KMS-11 (cell line): Measurements from ENCODE around the gene DARS2.
"Not testable (repeated sequence)": the region's sequence is repeated elsewhere in the genome, so short reads cannot be mapped to it uniquely, and the experiment has no call there.

Experiments used
- H2AFZ ChIP-seq: fragments of 200-600 bp; sonication (generic); 2 replicates; pipeline ENCODE4 v1.6.1; 2016; ENCODE audit warnings: antibody characterized with exemption, mixed run types, low read depth
- H3K27ac ChIP-seq: fragments of 200-600 bp; sonication (generic); 2 replicates; pipeline ENCODE4 v1.6.1; 2016; ENCODE audit warnings: mild to moderate bottlenecking, mixed run types
- H3K27me3 ChIP-seq: fragments of 200-600 bp; sonication (generic); 2 replicates; pipeline ENCODE4 v1.6.1; 2017; ENCODE audit warnings: mild to moderate bottlenecking, low read depth, mixed run types, moderate library complexity; ENCODE audit not compliant: insufficient read depth
- H3K36me3 ChIP-seq: fragments of 200-600 bp; sonication (generic); 2 replicates; pipeline ENCODE4 v1.6.1; 2017; ENCODE audit warnings: mild to moderate bottlenecking, mixed run types; ENCODE audit not compliant: insufficient read depth
- H3K4me1 ChIP-seq: fragments of 200-600 bp; sonication (generic); 2 replicates; pipeline ENCODE4 v1.6.1; 2016; ENCODE audit warnings: mild to moderate bottlenecking, low read depth, mixed run types; ENCODE audit not compliant: poor library complexity, severe bottlenecking
- H3K4me2 ChIP-seq: fragments of 200-600 bp; sonication (generic); 2 replicates; pipeline ENCODE4 v1.7.0; 2016; ENCODE audit warnings: mild to moderate bottlenecking, mixed run types
- H3K4me3 ChIP-seq: fragments of 200-600 bp; sonication (generic); IDR thresholded peaks from 2 replicates; pipeline ENCODE4 v1.6.1; 2017; ENCODE audit warnings: low read depth, low read length, mixed read lengths; ENCODE audit not compliant: insufficient read depth
- H3K79me2 ChIP-seq: fragments of 200-600 bp; sonication (generic); 2 replicates; pipeline ENCODE4 v1.6.1; 2016; ENCODE audit warnings: low read depth, mixed run types; ENCODE audit not compliant: insufficient read depth
- H3K9ac ChIP-seq: fragments of 200-600 bp; sonication (generic); 2 replicates; pipeline ENCODE4 v1.6.1; 2016; ENCODE audit warnings: mild to moderate bottlenecking, mixed run types
- H4K20me1 ChIP-seq: fragments of 200-600 bp; sonication (generic); 2 replicates; pipeline ENCODE4 v1.6.1; 2016; ENCODE audit warnings: mild to moderate bottlenecking, mixed run types; ENCODE audit not compliant: insufficient read depth
- TF ChIP-seq, protein P1 (sequence below): fragments of 200-600 bp; sonication (generic); conservative IDR thresholded peaks from 2 replicates; pipeline ENCODE4 v1.6.1; 2017; ENCODE audit warnings: low read depth, mild to moderate bottlenecking, antibody characterized with exemption, low read length, moderate library complexity, mixed read lengths

Gene DARS2

DNA sequence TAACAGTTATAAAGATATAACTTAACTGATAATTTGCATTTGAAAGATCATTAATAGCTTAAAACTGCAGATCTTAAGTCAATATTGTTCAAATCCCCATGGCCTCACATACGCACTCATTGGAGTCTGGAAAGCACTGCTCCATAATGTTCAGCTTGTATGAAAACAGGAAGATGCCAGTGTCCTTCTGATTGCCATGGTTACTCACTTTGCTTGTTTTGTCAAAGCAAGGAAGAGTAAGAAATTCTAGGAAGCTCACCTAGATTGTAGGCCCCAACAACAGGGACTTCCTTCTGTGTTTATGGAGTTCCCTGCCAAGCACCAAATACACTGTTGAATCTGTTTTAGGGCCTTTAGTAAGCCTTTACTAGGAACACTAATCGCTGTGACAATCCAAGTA lies 32.4 kb downstream of the DARS2 start:
- H4K20me1 ChIP-seq: no peaks in the 10 kb centered on the region
- H3K36me3 ChIP-seq: peaks cover 3% of the 10 kb centered on the region; the same call in 1 of the 2 replicates

DNA sequence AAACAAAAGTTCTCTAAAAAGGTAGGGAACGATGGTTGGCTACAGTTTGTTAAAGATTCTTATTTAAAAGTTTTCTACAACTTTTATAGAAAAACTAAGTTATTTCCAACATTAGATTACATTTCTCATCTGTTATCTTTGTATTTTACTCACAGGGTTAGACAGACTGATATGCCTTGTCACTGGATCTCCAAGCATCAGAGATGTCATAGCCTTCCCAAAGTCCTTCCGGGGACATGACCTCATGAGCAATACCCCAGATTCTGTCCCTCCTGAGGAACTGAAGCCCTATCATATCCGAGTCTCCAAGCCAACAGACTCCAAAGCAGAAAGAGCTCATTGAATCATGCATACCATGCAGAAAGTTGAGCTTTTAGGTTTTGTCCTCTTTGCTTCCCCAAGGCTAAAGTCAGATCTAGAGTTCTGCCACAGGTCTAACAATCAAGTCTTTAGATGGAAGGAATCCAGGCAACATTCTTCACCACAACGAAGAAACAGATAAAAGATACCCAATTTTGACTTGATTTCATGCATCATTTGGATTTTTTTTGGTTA lies 33.0 kb downstream of the DARS2 start:
- Histone ChIP-seq H3K9ac (no peak overlapping the region), H3K36me3 (peaks cover 3% of the 10 kb centered on the region; the same call in 1 of the 2 replicates), H3K4me1 (no peaks in the 10 kb centered on the region), H3K4me2 (no peak overlapping the region), H2AFZ (no peak overlapping the region), H4K20me1 (no peaks in the 10 kb centered on the region), H3K4me3 (no peak overlapping the region), H3K27ac (no peak overlapping the region), H3K79me2 (no peaks in the 10 kb centered on the region), H3K27me3 (no peaks in the 10 kb centered on the region)
- TF ChIP-seq, protein P1, sequence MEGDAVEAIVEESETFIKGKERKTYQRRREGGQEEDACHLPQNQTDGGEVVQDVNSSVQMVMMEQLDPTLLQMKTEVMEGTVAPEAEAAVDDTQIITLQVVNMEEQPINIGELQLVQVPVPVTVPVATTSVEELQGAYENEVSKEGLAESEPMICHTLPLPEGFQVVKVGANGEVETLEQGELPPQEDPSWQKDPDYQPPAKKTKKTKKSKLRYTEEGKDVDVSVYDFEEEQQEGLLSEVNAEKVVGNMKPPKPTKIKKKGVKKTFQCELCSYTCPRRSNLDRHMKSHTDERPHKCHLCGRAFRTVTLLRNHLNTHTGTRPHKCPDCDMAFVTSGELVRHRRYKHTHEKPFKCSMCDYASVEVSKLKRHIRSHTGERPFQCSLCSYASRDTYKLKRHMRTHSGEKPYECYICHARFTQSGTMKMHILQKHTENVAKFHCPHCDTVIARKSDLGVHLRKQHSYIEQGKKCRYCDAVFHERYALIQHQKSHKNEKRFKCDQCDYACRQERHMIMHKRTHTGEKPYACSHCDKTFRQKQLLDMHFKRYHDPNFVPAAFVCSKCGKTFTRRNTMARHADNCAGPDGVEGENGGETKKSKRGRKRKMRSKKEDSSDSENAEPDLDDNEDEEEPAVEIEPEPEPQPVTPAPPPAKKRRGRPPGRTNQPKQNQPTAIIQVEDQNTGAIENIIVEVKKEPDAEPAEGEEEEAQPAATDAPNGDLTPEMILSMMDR: no peak

More for the DNA sequence above, 32.4 kb downstream of the DARS2 start:
- TF ChIP-seq, protein P1: no peak
- H3K27ac ChIP-seq: no peak overlapping the region
- no peaks in the 10 kb centered on the region for H3K27me3 ChIP-seq
- no peak overlapping the region for H2AFZ ChIP-seq
- H3K4me3 ChIP-seq: no peak overlapping the region
- H3K79me2 ChIP-seq: no peaks in the 10 kb centered on the region
- no peak overlapping the region for H3K9ac ChIP-seq
- no peak overlapping the region for H3K4me2 ChIP-seq
- no peaks in the 10 kb centered on the region for H3K4me1 ChIP-seq

DNA sequence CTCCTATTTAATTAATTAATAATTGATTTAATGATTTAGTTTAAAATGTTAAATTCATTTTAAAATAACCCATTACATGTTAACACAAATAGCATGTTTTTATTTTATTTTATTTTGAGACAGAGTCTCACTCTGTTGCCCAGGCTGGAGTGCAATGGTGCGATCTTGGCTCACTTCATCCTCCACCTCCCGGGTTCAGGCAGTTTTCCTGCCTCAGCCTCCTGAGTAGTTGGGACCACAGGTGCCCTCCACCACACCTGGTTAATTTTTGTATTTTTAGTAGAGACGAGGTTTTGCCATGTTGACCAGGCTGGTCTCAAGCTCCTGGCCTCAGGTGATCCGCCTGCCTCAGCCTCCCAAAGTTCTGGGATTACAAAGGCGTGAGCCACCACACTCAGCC lies 35.1 kb downstream of the DARS2 start:
- peaks cover 19% of the 10 kb centered on the region for H4K20me1 ChIP-seq
- not testable (repeated sequence) for H3K9ac ChIP-seq, H3K27me3 ChIP-seq, H2AFZ ChIP-seq, H3K4me2 ChIP-seq, H3K27ac ChIP-seq, H3K4me3 ChIP-seq, H3K79me2 ChIP-seq
- H3K4me1 ChIP-seq: peaks cover 18% of the 10 kb centered on the region
- peaks cover 17% of the 10 kb centered on the region for H3K36me3 ChIP-seq

DNA sequence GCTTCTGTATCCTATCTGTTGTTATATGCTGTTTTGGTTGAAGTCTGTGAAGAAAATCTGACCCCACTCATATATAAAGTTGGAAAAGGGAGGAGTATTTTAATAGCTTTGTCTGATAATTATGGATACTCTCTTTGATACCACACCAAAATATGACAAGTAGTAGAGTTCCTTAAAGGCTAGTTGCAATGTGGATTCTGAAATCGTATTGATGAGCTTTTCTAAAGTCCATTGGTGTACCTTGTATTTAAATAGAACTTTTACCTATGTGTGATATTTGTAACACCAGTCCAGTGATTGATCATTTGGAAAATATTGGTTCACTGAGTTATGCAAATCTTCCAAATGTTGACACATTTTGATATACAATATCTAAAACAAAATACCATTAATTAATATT lies 35.6 kb downstream of the DARS2 start:
- H3K4me1 ChIP-seq: peaks cover 23% of the 10 kb centered on the region
- H3K79me2 ChIP-seq: peaks cover 13% of the 10 kb centered on the region
- peak overlapping the region; percentile 8; the same call in 1 of the 2 replicates for H3K27ac ChIP-seq
- H2AFZ ChIP-seq: no peak overlapping the region
- no peaks in the 10 kb centered on the region for H3K27me3 ChIP-seq
- H3K4me2 ChIP-seq: no peak overlapping the region
- peaks cover 20% of the 10 kb centered on the region for H3K36me3 ChIP-seq
- TF ChIP-seq, protein P1: no peak
- no peak overlapping the region for H3K4me3 ChIP-seq
- H3K9ac ChIP-seq: no peak overlapping the region
- peaks cover 25% of the 10 kb centered on the region for H4K20me1 ChIP-seq

DNA sequence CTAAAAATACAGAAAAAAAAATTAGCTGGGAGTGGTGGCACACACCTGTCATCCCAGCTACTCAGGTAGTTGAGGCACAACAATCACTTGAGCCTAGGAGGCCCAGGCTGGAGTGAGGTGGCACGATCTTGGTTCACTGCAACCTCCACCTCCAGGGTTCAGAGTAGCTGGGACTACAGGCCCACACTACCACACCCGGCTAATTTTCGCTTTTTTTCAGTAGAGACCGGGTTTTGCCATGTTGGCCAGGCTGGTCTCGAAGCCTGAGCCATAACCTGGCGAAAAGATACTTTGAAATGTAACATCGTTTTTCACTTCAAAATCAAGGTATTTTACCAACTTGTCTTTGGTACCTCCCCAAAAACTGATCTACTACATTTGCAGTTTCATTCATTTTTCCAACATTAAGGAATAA lies 37.3 kb downstream of the DARS2 start:
- Histone ChIP-seq H3K4me3 (no peak overlapping the region), H2AFZ (no peak overlapping the region), H3K27me3 (no peaks in the 10 kb centered on the region), H3K4me2 (no peak overlapping the region), H3K36me3 (peaks cover 37% of the 10 kb centered on the region), H3K4me1 (peaks cover 39% of the 10 kb centered on the region), H4K20me1 (peaks cover 41% of the 10 kb centered on the region), H3K27ac (peak overlapping the region; percentile 5; the same call in 1 of the 2 replicates), H3K9ac (no peak overlapping the region), H3K79me2 (peaks cover 29% of the 10 kb centered on the region)
- TF ChIP-seq, protein P1: no peak

DNA sequence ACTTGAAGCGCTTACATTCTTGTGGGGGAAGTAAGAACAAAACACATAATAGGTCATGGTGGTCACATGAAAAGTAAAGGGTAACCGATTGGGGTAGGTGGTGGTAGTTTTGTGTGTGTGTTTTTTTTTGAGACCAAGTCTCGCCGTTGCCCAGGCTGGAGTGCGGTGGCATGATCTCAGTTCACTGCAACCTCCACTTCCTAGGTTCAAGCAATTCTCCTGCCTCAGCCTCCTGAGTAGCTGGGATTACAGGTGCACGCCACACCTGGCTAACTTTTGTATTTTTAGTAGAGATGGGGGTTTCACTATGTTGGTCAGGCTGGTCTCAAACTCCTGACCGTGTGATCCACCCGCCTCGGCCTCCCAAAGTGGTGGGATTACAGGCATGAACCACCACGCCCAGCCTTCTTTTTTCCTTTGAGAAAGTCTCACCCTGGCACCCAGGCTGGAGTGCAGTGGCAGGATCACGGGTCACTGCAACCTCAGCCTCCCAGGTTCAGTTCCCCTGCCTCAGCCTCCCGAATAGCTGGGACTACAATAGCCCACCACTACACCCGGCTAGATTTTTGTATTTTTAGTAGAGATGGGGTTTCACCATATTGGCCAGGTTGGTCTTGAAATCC lies 37.8 kb downstream of the DARS2 start:
- Histone ChIP-seq H3K4me1 (peaks cover 39% of the 10 kb centered on the region), H4K20me1 (peaks cover 45% of the 10 kb centered on the region), H3K79me2 (peaks cover 34% of the 10 kb centered on the region), H3K36me3 (peaks cover 42% of the 10 kb centered on the region), H3K27ac (peak overlapping the region; percentile 83; the same call in 1 of the 2 replicates)
- H3K4me2 ChIP-seq, H2AFZ ChIP-seq, H3K4me3 ChIP-seq, H3K27me3 ChIP-seq, H3K9ac ChIP-seq: not testable (repeated sequence)
